CD4-positive, alpha-beta T cell (primary cell): ENCODE results near the gene WFDC5. TPM values are rescaled to one million over a fixed set of nuclear protein-coding genes. Genes with fewer than 3 reads are reported as not detected.
A peak's percentile ranks its signal among the peaks of the same experiment; 100 is the strongest.

Experiments
- ATAC-seq: fragments of 200-7000 bp; cut with Tn5 transposase; one replicate; pipeline ENCODE4 v1.10.0; 2022; ENCODE audit warnings: mild to moderate bottlenecking; ENCODE audit not compliant: poor library complexity
- CTCF ChIA-PET: fragments of 350-600 bp; sonication (Branson Sonifier 250); formaldehyde crosslinking; loops from one replicate; lab custom pipeline; 2021; ENCODE audit warnings: antibody characterized with exemption, inconsistent platforms; lab: Charles Lee
- POLR2A ChIA-PET: fragments of 350-600 bp; sonication (Branson Sonifier 250); formaldehyde crosslinking; loops from one replicate; lab custom pipeline; 2021; ENCODE audit warnings: antibody characterized with exemption, inconsistent platforms; lab: Charles Lee
- DNase-seq, 14 experiments: peaks; one replicate each; pipeline ENCODE4 v3.0.0-alpha.2; 2013 to 2020; ENCODE audit warnings: mixed read lengths in 2 of 14
- H3K27ac ChIP-seq, 2 donors: one replicate each; pipeline versions ENCODE4 v1.5.1 to v1.7.0; 2013; ENCODE audit warnings: low read length in 2 of 2, low read depth in 1 of 2, mild to moderate bottlenecking in 1 of 2
- H3K27me3 ChIP-seq, 2 experiments: 1 replicate in 1 of 2; 2 replicates in 1 of 2; pipeline versions ENCODE4 v1.6.1 to v1.7.0; 2013; ENCODE audit warnings: low read length in 2 of 2, control low read depth in 1 of 2, mild to moderate bottlenecking in 1 of 2, moderate library complexity in 1 of 2; ENCODE audit not compliant: insufficient read depth in 2 of 2, control insufficient read depth in 1 of 2
- H3K36me3 ChIP-seq: one replicate; pipeline ENCODE4 v1.6.1; 2013; ENCODE audit warnings: low read length, control low read depth; ENCODE audit not compliant: insufficient read depth
- H3K4me1 ChIP-seq: one replicate; pipeline ENCODE4 v1.6.1; 2013; ENCODE audit warnings: low read length, control low read depth; ENCODE audit not compliant: insufficient read depth
- H3K4me3 ChIP-seq: one replicate; pipeline ENCODE4 v1.5.1; 2013; ENCODE audit warnings: mild to moderate bottlenecking, low read length, moderate library complexity
- H3K9me3 ChIP-seq, 2 experiments: 1 replicate in 1 of 2; 2 replicates in 1 of 2; pipeline versions ENCODE4 v1.6.1 to v1.7.0; 2013; ENCODE audit warnings: low read length in 2 of 2, mild to moderate bottlenecking in 2 of 2, control low read depth in 1 of 2, moderate library complexity in 1 of 2; ENCODE audit not compliant: control insufficient read depth in 1 of 2, insufficient read depth in 1 of 2
- H3K27ac Mint-ChIP-seq: one replicate; pipeline ENCODE4 v1.8.0; 2020; ENCODE audit warnings: mixed read lengths
- H3K27me3 Mint-ChIP-seq: one replicate; pipeline ENCODE4 v1.8.0; 2021; ENCODE audit warnings: mixed read lengths
- H3K36me3 Mint-ChIP-seq: one replicate; pipeline ENCODE4 v1.8.0; 2021; ENCODE audit warnings: low read depth, mixed read lengths
- H3K4me1 Mint-ChIP-seq: one replicate; pipeline ENCODE4 v1.8.0; 2021; ENCODE audit warnings: low read depth, mixed read lengths
- H3K4me3 Mint-ChIP-seq: one replicate; pipeline ENCODE4 v1.8.0; 2020; ENCODE audit warnings: mild to moderate bottlenecking, mixed read lengths
- H3K9me3 Mint-ChIP-seq: one replicate; pipeline ENCODE4 v1.8.0; 2020; ENCODE audit warnings: mixed read lengths
- CTCF ChIP-seq: fragments of 200-600 bp; IDR thresholded peaks from one replicate; pipeline ENCODE4 v1.8.0; 2022; ENCODE audit warnings: antibody characterized with exemption, mild to moderate bottlenecking
- intact Hi-C, 2 experiments: fragments of 100-400 bp; cut with DNase I in 1 of 2; cut with micrococcal nuclease in 1 of 2; formaldehyde crosslinking; loops; one replicate each; pipeline versions ENCODE4 v1.15.1 to v1.9.0; 2023 to 2025; cut with DNase I, micrococcal nuclease
- total RNA-seq, 174 experiments: library from RNA in 2 of 174; stranded (reverse) in 2 of 174; gene quantifications; one replicate each; pipeline ENCODE4 v1.2.3 and lab custom pipeline; 2021 to 2026

Gene WFDC5
- total RNA-seq, 2 experiments from 2014 or later: not detected

GRCh38 chr20:45085289-45085688 is 29.7 kb downstream of the WFDC5 start:
- H3K4me1 Mint-ChIP-seq: peaks cover 13% of the 10 kb centered on the region

GRCh38 chr20:45083127-45083526 is 31.8 kb downstream of the WFDC5 start:
- H3K36me3 Mint-ChIP-seq: peaks cover 99% of the 10 kb centered on the region
- peaks cover 9 to 10% of the 10 kb centered on the region in 2 experiments for H3K9me3 ChIP-seq
- peaks cover 13% of the 10 kb centered on the region for H3K4me1 Mint-ChIP-seq
- POLR2A ChIA-PET: interaction anchor here (0.6 to 1.3 kb wide), 2 partner anchors 11 to 13 kb away, joined by 3 to 4 read pairs; no protein-coding TSS in a partner anchor
- no peak for DNase-seq
- H3K9me3 Mint-ChIP-seq: peaks cover 4% of the 10 kb centered on the region
- no peak overlapping the region for H3K27ac ChIP-seq
- no peak overlapping the region for H3K4me3 Mint-ChIP-seq
- no peak for TF ChIP-seq CTCF
- H3K27me3 Mint-ChIP-seq: no peaks in the 10 kb centered on the region
- intact Hi-C loops: no loop called here
- H3K27ac Mint-ChIP-seq: peak overlapping the region; percentile 14
- no peaks in the 10 kb centered on the region for H3K27me3 ChIP-seq
- CTCF ChIA-PET: interaction anchor here (1.5 to 1.9 kb wide), 2 partner anchors 13 to 39 kb away, joined by 7 to 9 read pairs; no protein-coding TSS in a partner anchor
- H3K36me3 ChIP-seq: peaks cover 62% of the 10 kb centered on the region
- H3K4me1 ChIP-seq: no peaks in the 10 kb centered on the region
- ATAC-seq: no peak
- H3K4me3 ChIP-seq: no peak overlapping the region

More at GRCh38 chr20:45085289-45085688, 29.7 kb downstream of the WFDC5 start:
- peaks cover 91% of the 10 kb centered on the region for H3K36me3 Mint-ChIP-seq
- no peak overlapping the region for H3K4me3 Mint-ChIP-seq
- intact Hi-C loops: no loop called here
- Histone ChIP-seq H3K9me3 (peaks cover 6 to 9% of the 10 kb centered on the region in 2 experiments), H3K27ac (no peak overlapping the region), H3K27me3 (no peaks in the 10 kb centered on the region), H3K4me3 (no peak overlapping the region), H3K4me1 (no peaks in the 10 kb centered on the region), H3K36me3 (peaks cover 45% of the 10 kb centered on the region)
- no peak for DNase-seq
- TF ChIP-seq CTCF: no peak
- H3K27me3 Mint-ChIP-seq: no peaks in the 10 kb centered on the region
- ChIA-PET POLR2A (no interaction called here), CTCF (no interaction called here)
- H3K9me3 Mint-ChIP-seq: peaks cover 4% of the 10 kb centered on the region
- no peak for ATAC-seq
- peak overlapping the region; percentile 57 for H3K27ac Mint-ChIP-seq

GRCh38 chr20:45082468-45082867 is 32.5 kb downstream of the WFDC5 start:
- no peak overlapping the region for H3K27ac ChIP-seq
- ATAC-seq (no peak), DNase-seq (no peak)
- H3K4me3 ChIP-seq: no peak overlapping the region
- H3K27me3 ChIP-seq: no peaks in the 10 kb centered on the region
- peaks cover 68% of the 10 kb centered on the region for H3K36me3 ChIP-seq
- POLR2A ChIA-PET: interaction anchor here (1.3 kb wide), 1 partner anchor 13 kb away, joined by 4 read pairs; no protein-coding TSS in a partner anchor
- Mint-ChIP-seq H3K27me3 (no peaks in the 10 kb centered on the region), H3K4me1 (peaks cover 8% of the 10 kb centered on the region), H3K27ac (peak overlapping the region; percentile 14), H3K4me3 (no peak overlapping the region), H3K36me3 (peaks cover 98% of the 10 kb centered on the region), H3K9me3 (peaks cover 4% of the 10 kb centered on the region)
- no peak for TF ChIP-seq CTCF
- H3K4me1 ChIP-seq: no peaks in the 10 kb centered on the region
- peaks cover 9 to 12% of the 10 kb centered on the region in 2 experiments for H3K9me3 ChIP-seq
- intact Hi-C loops: no loop called here
- CTCF ChIA-PET: interaction anchor here (1.5 to 1.9 kb wide), 2 partner anchors 14 to 39 kb away, joined by 7 to 9 read pairs; no protein-coding TSS in a partner anchor
